GM19043 (cell line): ENCODE measurements around the gene PDHX.
A peak's percentile ranks its signal among the peaks of the same experiment; 100 is the strongest.

Experiments
- ATAC-seq: cut with Tn5 transposase; IDR thresholded peaks from one replicate; pipeline ENCODE4 v1.9.1; 2021; ENCODE audit warnings: low read depth; ENCODE audit not compliant: unreplicated experiment

PDHX gene

DNA sequence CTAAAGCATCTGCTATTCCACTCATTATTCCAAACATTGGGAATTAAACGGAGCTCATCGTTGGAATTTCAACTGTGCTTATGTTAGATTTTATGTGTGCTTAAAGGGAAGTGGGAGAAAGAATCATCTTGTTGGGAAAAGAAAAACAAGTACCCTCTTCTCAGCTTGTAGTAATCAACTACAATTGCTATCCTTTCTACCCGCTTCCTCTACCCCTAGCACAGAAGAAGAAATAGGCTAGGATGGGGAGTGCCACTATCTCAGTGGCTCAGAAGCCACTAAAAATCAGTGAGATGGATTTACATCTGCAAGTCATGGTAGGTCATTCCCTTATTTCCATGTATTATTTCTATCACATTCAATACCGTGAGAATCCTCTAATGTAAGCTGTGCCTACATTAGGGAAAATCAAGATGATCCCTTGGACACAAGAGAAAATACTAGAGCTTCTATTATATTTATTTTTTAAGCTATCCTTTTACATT, 124.7 kb downstream of the PDHX start:
- ATAC-seq = no peak

DNA sequence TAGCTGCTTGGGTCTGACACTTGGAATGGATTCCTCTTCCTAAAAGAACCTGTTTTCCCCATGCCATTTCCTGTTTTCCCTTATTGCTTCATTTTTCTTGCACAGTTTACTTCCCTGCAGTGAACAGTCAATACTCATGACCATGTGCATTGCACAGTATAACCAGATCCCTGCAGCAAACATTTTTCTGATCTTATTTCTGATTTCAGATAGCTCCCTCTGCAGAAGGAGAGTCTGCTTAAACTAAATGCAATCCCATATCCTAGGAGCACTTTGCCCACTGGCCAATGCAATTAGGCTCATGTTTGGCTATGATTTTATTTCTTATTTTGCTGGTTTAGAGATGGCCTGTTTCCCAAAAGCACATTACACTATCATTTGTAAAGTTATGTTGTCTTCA, 125.8 kb downstream of the PDHX start:
- no peak for ATAC-seq

DNA sequence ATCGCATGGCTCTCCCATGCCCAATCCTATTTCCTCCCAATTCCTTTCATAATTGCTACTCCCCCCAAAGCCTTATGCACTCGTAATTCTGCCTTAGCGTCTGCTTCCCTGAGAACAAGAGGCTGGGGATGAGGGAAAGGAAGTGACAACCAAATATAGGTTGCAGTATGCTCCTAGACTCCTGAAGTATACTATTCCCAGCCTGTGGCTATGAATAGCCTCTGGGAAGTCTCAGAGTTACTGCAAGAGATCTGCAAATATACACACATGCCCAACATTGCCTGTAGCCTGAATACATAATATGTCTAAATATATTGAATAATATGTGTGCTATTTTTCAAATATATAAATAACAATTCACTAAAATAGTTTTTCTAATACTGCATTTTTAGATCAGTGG, 126.5 kb downstream of the PDHX start:
- no peak for ATAC-seq

DNA sequence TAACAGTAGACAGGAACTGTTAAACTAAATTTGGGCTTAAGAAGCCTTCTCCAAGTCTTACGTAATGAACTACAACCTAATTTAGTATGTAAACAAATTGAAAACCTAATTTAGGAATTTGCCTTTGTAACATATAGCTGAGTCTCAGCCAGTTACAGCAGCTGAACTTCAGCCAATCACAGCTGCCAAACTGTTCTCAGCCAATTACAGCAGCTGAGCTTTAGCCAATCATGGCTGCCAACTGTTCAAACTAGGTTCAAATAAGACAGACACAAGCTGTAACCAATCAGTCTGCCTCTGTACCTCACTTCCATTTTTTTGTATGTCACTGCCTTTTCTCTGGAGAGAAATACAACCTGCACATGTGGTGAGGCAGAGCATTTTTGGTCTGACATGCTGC, 127.5 kb downstream of the PDHX start:
- no peak for ATAC-seq

DNA sequence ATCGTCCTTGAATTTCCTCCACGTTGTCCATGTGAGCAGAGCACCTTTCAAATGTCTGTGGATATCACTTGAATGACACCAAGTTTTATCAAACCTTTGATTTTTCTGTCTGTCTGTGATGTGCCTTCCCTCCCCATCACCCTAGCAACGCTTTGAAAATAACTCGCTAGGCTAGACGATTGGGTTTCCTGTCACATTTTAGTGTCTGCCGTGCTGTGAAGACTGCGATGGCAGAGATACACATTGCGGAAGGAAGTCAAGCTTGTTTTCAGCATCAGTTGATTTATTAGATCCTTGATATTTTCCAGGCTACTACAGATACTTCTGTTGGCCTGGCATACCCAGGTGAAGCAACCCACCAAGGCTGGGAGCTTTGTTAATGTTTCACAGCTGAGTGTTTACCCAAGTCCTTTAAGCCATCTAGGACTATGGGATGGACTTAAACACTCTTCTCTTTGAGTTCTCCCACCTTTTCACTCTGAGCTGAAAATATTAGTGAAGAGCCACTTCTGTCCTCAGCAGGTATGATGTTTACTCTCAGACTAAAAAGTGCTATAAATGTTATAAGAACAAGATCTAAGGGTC, 128.9 kb downstream of the PDHX start:
- ATAC-seq = peak; percentile 72
